HEK293T (cell line): ENCODE data around the gene FOXP4.

Experiments used
- BHLHE40 ChIP-seq: fragments of 450-650 bp; IDR thresholded peaks from 2 replicates; pipeline ENCODE4 v1.6.1; 2016; ENCODE audit warnings: mild to moderate bottlenecking, moderate library complexity, borderline replicate concordance
- FOXA1 ChIP-seq: fragments of 450-650 bp; IDR thresholded peaks from 2 replicates; pipeline ENCODE4 v1.6.1; 2016; ENCODE audit warnings: mild to moderate bottlenecking
- NFRKB ChIP-seq: fragments of 450-650 bp; IDR thresholded peaks from 2 replicates; pipeline ENCODE4 v1.6.1; 2016; ENCODE audit warnings: mild to moderate bottlenecking, moderate library complexity
- SP1 ChIP-seq: fragments of 450-650 bp; IDR thresholded peaks from 2 replicates; pipeline ENCODE4 v1.6.1; 2017

GRCh38 chr6:41651246-41651961 lies 105.2 kb downstream of the FOXP4 start:
- TF ChIP-seq NFRKB, result no peak
- TF ChIP-seq SP1, result no peak
- no peak for TF ChIP-seq FOXA1
- no peak for TF ChIP-seq BHLHE40
